Left ventricle myocardium inferior (tissue), 1 donor: Measurements from ENCODE around the gene NOVA1. TPM values are rescaled to one million over a fixed set of nuclear protein-coding genes. Genes with fewer than 3 reads are reported as not detected.

Experiments
- DNase-seq: peaks from one replicate; pipeline ENCODE4 v3.0.0-alpha.2; 2020
- H3K27ac ChIP-seq: fragments of 200-600 bp; replicated peaks from 2 replicates; pipeline ENCODE4 v1.8.0; 2021
- H3K27me3 ChIP-seq: fragments of 200-600 bp; 2 replicates; pipeline ENCODE4 v1.8.0; 2021; ENCODE audit warnings: low read depth
- H3K36me3 ChIP-seq: fragments of 200-600 bp; 2 replicates; pipeline ENCODE4 v1.8.0; 2021
- H3K4me1 ChIP-seq: fragments of 200-600 bp; 2 replicates; pipeline ENCODE4 v1.8.0; 2021
- H3K4me3 ChIP-seq: fragments of 200-600 bp; 2 replicates; pipeline ENCODE4 v1.8.0; 2021; ENCODE audit warnings: mild to moderate bottlenecking, moderate library complexity
- H3K9me3 ChIP-seq: fragments of 200-600 bp; replicated peaks from 2 replicates; pipeline ENCODE4 v1.8.0; 2021
- CTCF ChIP-seq: fragments of 200-600 bp; IDR thresholded peaks from 2 replicates; pipeline ENCODE4 v1.8.0; 2021; ENCODE audit warnings: antibody characterized with exemption, mild to moderate bottlenecking, borderline replicate concordance
- intact Hi-C: fragments of 100-400 bp; cut with micrococcal nuclease; formaldehyde crosslinking; loops from one replicate; pipeline ENCODE4 v1.11.0; 2022
- total RNA-seq: library from RNA; stranded (reverse); fragmentation: NEBNext Ultra II Directional; extraction: Animal tissue kit (Norgen Biotek cat#: 25700); gene quantifications from one replicate; pipeline ENCODE4 v1.2.1, GENCODE V29; 2021
- donor health status: DM: no; HTN: yes; CAD: no; lungs with severe emphysema.

NOVA1 gene
- total RNA-seq, 1 donor from 2014 or later = 3.7 TPM

- Histone ChIP-seq H3K9me3 (peaks cover 8% of the 10 kb centered on the region), H3K36me3 (no peaks in the 10 kb centered on the region), H3K4me3 (no peak overlapping the region), H3K27ac (no peak overlapping the region), H3K4me1 (no peaks in the 10 kb centered on the region), H3K27me3 (no peaks in the 10 kb centered on the region)
- no peak for DNase-seq
- intact Hi-C loops = no loop called here
- TF ChIP-seq CTCF = no peak
Observed at GRCh38 chr14:26621807-26622560, 24.2 kb upstream of the NOVA1 start.

- peaks cover 8% of the 10 kb centered on the region for H3K9me3 ChIP-seq
- H3K27ac ChIP-seq = no peak overlapping the region
- no peak for DNase-seq
- TF ChIP-seq CTCF = no peak
- H3K4me1 ChIP-seq = no peaks in the 10 kb centered on the region
- H3K36me3 ChIP-seq = no peaks in the 10 kb centered on the region
- H3K27me3 ChIP-seq = no peaks in the 10 kb centered on the region
- no peak overlapping the region for H3K4me3 ChIP-seq
- intact Hi-C loops = no loop called here
Observed at GRCh38 chr14:26621364-26621763, 23.5 kb upstream of the NOVA1 start.

- H3K4me3 ChIP-seq = no peak overlapping the region
- no peak for TF ChIP-seq CTCF
- intact Hi-C loops = no loop called here
Observed at GRCh38 chr14:26611259-26611658, 13.4 kb upstream of the NOVA1 start.

GRCh38 chr14:26606729-26607312 lies 9.0 kb upstream of the NOVA1 start:
- Histone ChIP-seq H3K36me3 (no peaks in the 10 kb centered on the region), H3K4me3 (no peak overlapping the region), H3K27ac (no peak overlapping the region), H3K4me1 (no peaks in the 10 kb centered on the region), H3K9me3 (no peaks in the 10 kb centered on the region), H3K27me3 (no peaks in the 10 kb centered on the region)
- no peak for DNase-seq
- no peak for TF ChIP-seq CTCF
- intact Hi-C loops = no loop called here

More at GRCh38 chr14:26611259-26611658, 13.4 kb upstream of the NOVA1 start:
- H3K27me3 ChIP-seq = no peaks in the 10 kb centered on the region
- no peak overlapping the region for H3K27ac ChIP-seq
- no peak for DNase-seq
- H3K36me3 ChIP-seq = no peaks in the 10 kb centered on the region
- peaks cover 18% of the 10 kb centered on the region for H3K9me3 ChIP-seq
- no peaks in the 10 kb centered on the region for H3K4me1 ChIP-seq

GRCh38 chr14:26605602-26606001 lies 7.8 kb upstream of the NOVA1 start:
- peaks cover 1% of the 10 kb centered on the region for H3K27me3 ChIP-seq
- no peak for TF ChIP-seq CTCF
- no peaks in the 10 kb centered on the region for H3K4me1 ChIP-seq
- no peaks in the 10 kb centered on the region for H3K9me3 ChIP-seq
- DNase-seq = no peak
- no peak overlapping the region for H3K27ac ChIP-seq
- H3K36me3 ChIP-seq = no peaks in the 10 kb centered on the region
- H3K4me3 ChIP-seq = no peak overlapping the region
- intact Hi-C loops = no loop called here
